NCI-H1930 (cell line): Measurements from ENCODE around the gene NINJ2.

Experiments used
- DNase-seq, 2 experiments: peaks; one replicate each; lab custom pipeline; 2025; lab: John Stamatoyannopoulos, UW

Gene NINJ2

DNA sequence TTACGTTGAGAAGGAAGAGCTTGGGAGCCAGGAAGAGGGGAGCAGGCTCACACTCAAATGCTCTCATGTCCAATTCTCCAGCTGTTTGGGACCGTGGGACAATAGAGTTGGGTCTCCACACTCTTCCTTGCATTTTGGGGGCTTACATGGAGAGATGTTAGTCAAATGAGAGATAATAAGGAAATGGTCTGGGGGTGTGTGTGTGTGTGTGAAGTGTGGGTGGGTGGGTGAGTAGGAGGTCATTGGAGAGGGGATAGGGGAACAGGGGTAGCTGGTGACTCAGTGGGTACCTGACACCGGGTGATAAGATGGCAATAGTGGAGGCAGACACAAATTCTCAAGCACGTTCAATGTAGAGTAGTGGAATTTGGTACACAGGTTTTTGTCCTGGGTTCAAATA, 135.5 kb downstream of the NINJ2 start:
- DNase-seq = no peak

DNA sequence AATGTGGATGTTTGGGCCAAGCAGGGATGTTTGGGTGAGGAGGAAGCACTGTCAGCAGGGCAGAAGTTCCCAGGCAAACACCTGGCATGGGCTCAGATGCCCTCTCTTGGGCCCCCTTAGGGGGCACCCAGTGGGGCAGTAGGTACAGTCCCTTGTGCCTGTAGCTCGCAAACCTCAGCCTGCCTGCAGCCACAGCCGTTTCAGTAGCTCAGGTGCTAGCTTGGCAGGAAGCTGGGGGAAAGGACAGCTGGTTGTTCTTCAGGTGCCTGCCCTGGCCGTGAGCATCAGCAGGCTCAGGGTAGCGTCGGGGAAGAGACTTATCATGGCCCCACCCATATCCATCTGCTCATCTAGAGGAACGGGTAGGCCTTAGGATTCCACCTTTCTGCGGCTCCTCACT, 136.0 kb downstream of the NINJ2 start:
- DNase-seq = no peak

DNA sequence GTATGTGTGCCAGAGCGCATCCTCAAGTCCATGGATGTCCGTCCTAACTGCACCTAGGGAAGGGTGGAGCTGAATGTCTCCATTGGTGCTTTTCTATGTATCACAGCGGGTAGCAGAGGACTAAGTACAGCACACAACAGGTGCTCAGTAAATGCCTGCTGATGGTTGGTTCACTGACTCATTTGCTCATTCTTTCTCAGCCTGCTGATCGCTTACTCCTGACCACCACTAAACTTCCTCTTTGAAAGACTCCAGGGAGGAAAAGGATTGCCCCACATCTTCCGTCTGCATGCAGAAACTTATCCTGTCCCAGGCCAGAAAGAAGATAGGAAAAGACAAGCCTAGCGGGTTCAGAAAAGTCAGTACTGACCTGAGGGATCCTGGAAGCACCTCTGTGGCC, 137.2 kb downstream of the NINJ2 start:
- no peak for DNase-seq

DNA sequence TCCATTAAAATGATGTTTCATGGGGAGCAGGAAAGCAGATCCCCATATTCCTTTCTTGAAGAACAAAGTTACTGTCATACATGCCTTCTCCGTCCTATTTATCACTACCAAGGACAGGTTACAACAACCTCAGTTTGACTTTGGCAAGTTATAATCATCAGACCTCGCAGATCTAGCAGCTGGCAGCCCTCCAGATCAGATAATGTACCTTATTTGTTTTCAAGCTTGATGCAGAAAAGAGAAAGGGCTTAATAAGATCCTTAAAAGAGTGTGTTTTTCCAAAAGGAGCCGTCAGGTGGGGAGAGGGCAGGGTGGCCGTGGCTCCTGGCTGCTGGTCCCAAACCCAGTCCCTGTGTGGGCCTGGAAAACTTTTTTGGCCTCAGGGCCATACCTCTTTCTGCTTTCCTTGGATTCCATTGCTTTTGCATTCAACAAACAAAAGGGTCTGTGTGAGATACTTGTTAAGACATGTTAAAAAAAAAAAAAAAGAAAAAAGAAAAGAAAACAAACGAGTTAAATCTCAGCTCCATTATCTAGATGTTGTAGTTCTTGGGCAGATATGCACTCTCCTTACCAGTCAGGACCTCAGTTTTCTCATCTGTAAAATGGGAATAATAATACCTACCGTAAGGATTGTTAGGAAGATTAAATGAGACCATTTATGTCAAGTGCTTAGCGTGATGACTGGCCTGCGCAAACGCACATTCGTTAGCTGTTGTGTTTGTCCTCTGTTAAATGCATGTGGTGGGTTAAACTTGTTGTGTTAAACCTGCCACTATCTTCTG, 138.9 kb downstream of the NINJ2 start:
- no peak for DNase-seq

DNA sequence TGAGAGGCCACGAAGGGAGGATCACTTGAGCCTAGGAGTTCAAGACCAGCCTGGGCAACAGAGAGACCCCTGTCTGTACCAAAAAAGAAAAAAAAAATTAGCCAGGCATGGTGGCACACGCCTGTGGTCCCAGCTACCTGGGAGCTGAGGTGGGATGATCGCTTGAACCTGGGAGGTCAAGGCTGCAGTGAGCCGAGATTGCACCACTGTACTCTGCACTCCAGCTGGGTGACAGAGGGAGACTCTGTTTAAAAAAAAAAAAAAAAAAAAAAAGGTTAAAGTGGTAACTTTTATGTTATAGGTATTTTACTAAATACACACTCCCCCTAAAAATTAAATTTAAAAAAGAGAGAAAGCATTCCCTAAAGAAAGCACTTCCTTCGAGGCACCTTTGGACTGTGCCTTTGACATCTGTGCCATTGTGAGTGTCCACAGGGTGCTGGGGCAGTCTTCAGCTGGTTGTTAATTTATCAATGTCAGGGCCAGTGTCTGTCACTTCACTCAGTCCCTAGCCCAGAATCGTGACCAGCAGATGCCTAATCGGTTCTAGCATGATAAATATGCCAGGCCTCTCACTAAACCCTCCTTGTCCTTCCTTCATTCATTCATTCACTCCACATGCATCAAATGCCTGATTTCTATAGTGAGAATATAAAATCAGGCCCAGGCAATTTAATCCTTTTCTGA, 140.4 kb downstream of the NINJ2 start:
- DNase-seq = no peak

DNA sequence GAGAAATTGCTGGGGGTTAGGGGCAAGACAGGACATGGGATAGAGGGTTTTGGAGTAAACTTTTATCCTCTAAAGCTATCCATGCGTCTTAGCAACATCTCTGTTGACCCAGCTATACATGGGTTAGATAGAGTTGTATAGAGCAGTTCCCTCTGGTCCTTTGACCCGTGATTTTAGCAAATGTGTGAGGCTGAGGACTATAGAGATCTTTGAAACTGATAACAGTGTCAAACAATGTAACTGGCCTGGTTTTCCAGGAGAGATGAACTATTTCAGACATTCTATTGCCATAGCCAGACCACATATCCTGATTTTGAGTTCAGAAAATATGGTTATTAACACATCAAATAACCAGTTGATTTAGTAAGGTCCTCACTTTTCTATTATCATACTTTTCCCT, 143.1 kb downstream of the NINJ2 start:
- DNase-seq = no peak

DNA sequence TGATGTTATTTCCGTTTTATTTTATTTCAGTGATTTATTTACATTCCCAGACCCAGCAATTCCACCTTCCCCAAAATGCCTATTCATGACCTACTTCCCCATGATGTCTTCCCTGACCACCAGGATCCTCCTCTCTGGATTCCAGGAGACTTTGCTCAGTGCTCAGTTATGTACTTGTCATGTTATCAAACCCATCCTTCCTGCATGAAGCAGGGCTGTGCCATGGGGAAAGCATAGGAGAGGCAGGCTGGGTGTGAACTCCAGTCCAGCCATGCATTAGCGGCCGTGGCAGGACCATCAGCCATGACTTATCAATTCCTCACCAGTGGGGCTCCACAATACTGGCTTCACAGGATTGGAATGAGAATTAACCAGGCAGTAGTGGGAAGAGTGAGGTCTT, 145.7 kb downstream of the NINJ2 start:
- no peak for DNase-seq
